K562 (cell line): ENCODE results near the gene ST8SIA4. TPM values are rescaled to one million over a fixed set of nuclear protein-coding genes. Genes with fewer than 3 reads are reported as not detected.

Experiments
- ATAC-seq: fragments of 200-7000 bp; cut with Tn5 transposase; 3 replicates; pipeline ENCODE4 v1.9.1; 2020; ENCODE audit warnings: moderate library complexity
- Bru-seq: library from RNA; stranded (reverse); fragments of 400-500 nt; gene quantifications from one replicate; lab custom pipeline; 2021; lab: Mats Ljungman, UMichigan
- BruChase-seq, 2 experiments: library from RNA; stranded (reverse); fragments of 400-500 nt; gene quantifications; one replicate each; lab custom pipeline; 2021; lab: Mats Ljungman, UMichigan
- BruUV-seq: library from RNA; stranded (reverse); fragments of 400-500 nt; replicated peaks from 2 replicates; lab custom pipeline; 2021; lab: Mats Ljungman, UMichigan
- CTCF ChIA-PET: fragments of 300-600 bp; formaldehyde crosslinking; extraction: SDS; loops from one replicate; lab custom pipeline; 2021; ENCODE audit warnings: low intra/inter-chr PET ratio; lab: Yijun Ruan, JAX
- POLR2A ChIA-PET: fragments of 300-600, 350-650 bp; sonication (Branson Sonifier 250); formaldehyde crosslinking; extraction: SDS; loops from one replicate; lab custom pipeline; 2021; ENCODE audit warnings: antibody characterized with exemption, inconsistent platforms; lab: Yijun Ruan, JAX
- DNase-seq, 4 experiments: peaks; one replicate each; pipeline versions ENCODE4 v3.0.0 to v3.0.0-alpha.2; 2011 to 2018; ENCODE audit warnings: low spot score in 3 of 4, mixed read lengths in 3 of 4; ENCODE audit errors: extremely low read depth in 1 of 4
- FAIRE-seq: peaks from 2 replicates; lab custom pipeline; 2011; peaks lifted over from hg19 to GRCh38; lab: Jason Lieb, UNC
- H2AFZ ChIP-seq: 2 replicates; pipeline ENCODE4 v1.6.0; 2011; ENCODE audit warnings: low read depth, low read length, control low read depth, inconsistent platforms
- H3K27ac ChIP-seq: fragments of 200-600 bp; 3 replicates; pipeline ENCODE4 v1.8.0; 2011; ENCODE audit warnings: low read depth, mild to moderate bottlenecking, control low read depth, inconsistent platforms, low read length, moderate library complexity, mixed read lengths; ENCODE audit errors: extremely low read depth
- H3K27me3 ChIP-seq, 2 experiments: fragments of 300-600 bp in 1 of 2; 2 replicates in 1 of 2; 3 replicates in 1 of 2; pipeline versions ENCODE4 v1.6.0 to v1.8.0; 2011; ENCODE audit warnings: inconsistent platforms in 2 of 2, low read length in 2 of 2, mild to moderate bottlenecking in 1 of 2, mixed read lengths in 1 of 2, moderate library complexity in 1 of 2; ENCODE audit not compliant: control insufficient read depth in 2 of 2, insufficient read depth in 2 of 2
- H3K36me3 ChIP-seq: fragments of 300-600 bp; 3 replicates; pipeline ENCODE4 v1.8.0; 2011; ENCODE audit warnings: mild to moderate bottlenecking, low read length, inconsistent platforms; ENCODE audit not compliant: control insufficient read depth, insufficient read depth
- H3K4me1 ChIP-seq, 2 experiments: fragments of 200-600 bp in 1 of 2; replicated peaks in 1 of 2; 2 replicates in 1 of 2; 3 replicates in 1 of 2; pipeline versions ENCODE4 v1.5.1 to v1.8.0; 2011; ENCODE audit warnings: inconsistent platforms in 2 of 2, low read length in 2 of 2, mild to moderate bottlenecking in 1 of 2, mixed read lengths in 1 of 2, moderate library complexity in 1 of 2; ENCODE audit not compliant: control insufficient read depth in 2 of 2, insufficient read depth in 2 of 2
- H3K4me2 ChIP-seq: 2 replicates; pipeline ENCODE4 v1.6.1; 2011; ENCODE audit warnings: low read length, control low read depth, inconsistent platforms, mixed read lengths; ENCODE audit not compliant: insufficient read depth
- H3K4me3 ChIP-seq: fragments of 200-600 bp; sonication (generic), shearing (Covaris generic); 2 replicates; pipeline ENCODE4 v1.5.1; 2016; ENCODE audit warnings: control low read depth, inconsistent platforms
- H3K79me2 ChIP-seq: fragments of 200-600 bp; 3 replicates; pipeline ENCODE4 v1.8.0; 2011; ENCODE audit warnings: low read length, inconsistent platforms; ENCODE audit not compliant: control insufficient read depth, insufficient read depth
- H3K9ac ChIP-seq, 2 experiments: 2 replicates each; pipeline versions ENCODE4 v1.6.0 to v1.6.1; 2011; ENCODE audit warnings: low read depth in 2 of 2, low read length in 2 of 2, control low read depth in 1 of 2, inconsistent platforms in 1 of 2, mild to moderate bottlenecking in 1 of 2, mixed read lengths in 1 of 2; ENCODE audit not compliant: insufficient read depth in 1 of 2
- H3K9me1 ChIP-seq: one replicate; pipeline ENCODE4 v1.6.0; 2011; ENCODE audit warnings: inconsistent platforms, mild to moderate bottlenecking, low read length, moderate library complexity; ENCODE audit not compliant: control insufficient read depth, insufficient read depth
- H3K9me3 ChIP-seq: replicated peaks from 2 replicates; pipeline ENCODE4 v1.5.1; 2011; ENCODE audit warnings: low read depth, low read length, inconsistent platforms; ENCODE audit not compliant: control insufficient read depth, insufficient read depth
- H4K20me1 ChIP-seq: replicated peaks from 2 replicates; pipeline ENCODE4 v1.6.1; 2011; ENCODE audit warnings: low read length, inconsistent platforms, mixed read lengths; ENCODE audit not compliant: control insufficient read depth, insufficient read depth
- HLTF ChIP-seq: fragments of 450-650 bp; IDR thresholded peaks from 2 replicates; pipeline ENCODE4 v1.6.1; 2016
- KDM1A ChIP-seq, 2 experiments: fragments of 450-650 bp; IDR thresholded peaks; 2 replicates each; pipeline ENCODE4 v1.6.1; 2016; ENCODE audit warnings: mild to moderate bottlenecking in 2 of 2
- MTA1 ChIP-seq: fragments of 450-650 bp; IDR thresholded peaks from 2 replicates; pipeline ENCODE4 v1.6.1; 2017; ENCODE audit warnings: borderline replicate concordance
- RBFOX2 ChIP-seq: fragments of 200-400 bp; formaldehyde crosslinking; IDR thresholded peaks from 2 replicates; pipeline ENCODE4 v1.6.1; 2017; ENCODE audit warnings: low read depth, mild to moderate bottlenecking, low read length, moderate library complexity
- SUPT5H ChIP-seq: fragments of 450-650 bp; IDR thresholded peaks from 2 replicates; pipeline ENCODE4 v1.6.1; 2016
- ZNF511 ChIP-seq: sonication (generic); formaldehyde crosslinking; IDR thresholded peaks from 2 replicates; pipeline ENCODE4 v1.8.0; 2022; ENCODE audit warnings: mild to moderate bottlenecking, missing genetic modification reagents
- WGBS: fragments of 100-300 bp; shearing (Covaris generic); methylation state at CpG from one replicate; pipeline ENCODE4 v1.1.6; 2016; ENCODE audit warnings: low coverage, mixed read lengths; ENCODE audit not compliant: insufficient coverage; ENCODE audit errors: missing lambda C conversion rate; 5-methylcytosine and 5-hydroxymethylcytosine counted together
- in situ Hi-C: fragments of 300-500 bp; cut with MboI; formaldehyde crosslinking; loops from 4 replicates; pipeline ENCODE4 v1.15.0; 2018; ENCODE audit warnings: inconsistent platforms, mixed read lengths
- intact Hi-C: fragments of 100-400 bp; cut with micrococcal nuclease; formaldehyde crosslinking; loops from 2 replicates; pipeline ENCODE4 v1.14.2; 2022
- long read RNA-seq, 3 experiments: library from polyadenylated mRNA in 2 of 3; library from RNA in 1 of 3; unstranded in 2 of 3; stranded (forward) in 1 of 3; transcript quantifications; one replicate each; pipeline ENCODE4 v2.0.0, GENCODE V29; 2019 to 2022
- polyA minus RNA-seq, 3 experiments: library from RNA; depleted of rRNA, polyadenylated mRNA; stranded (reverse); fragments of >200 nt; gene quantifications; 2 replicates each; pipeline ENCODE4 v1.2.3, GENCODE V29; 2011
- polyA plus RNA-seq, 8 experiments: library from polyadenylated mRNA; depleted of rRNA in 4 of 8; stranded (reverse) in 5 of 8; unstranded in 3 of 8; fragments of >200 nt; fragmentation: Nextera tagmentation in 2 of 8; fragmentation: Illumina TruSeq in 1 of 8; extraction: Ambion mirVana in 2 of 8; extraction: Trizol in 1 of 8; gene quantifications; 2 replicates each; pipeline versions ENCODE4 v1.2.1 to v1.2.3, GENCODE V29; 2011 to 2014; ENCODE audit warnings: inconsistent platforms in 1 of 8, missing spikeins in 1 of 8
- total RNA-seq, 7 experiments: library from RNA; depleted of rRNA in 6 of 7; stranded (reverse); fragments of >200 nt in 6 of 7; fragmentation: Illumina TruSeq in 2 of 7; extraction: Trizol in 2 of 7; gene quantifications; 2 replicates each; pipeline versions ENCODE4 v1.2.1 to v1.2.3, GENCODE V29; 2011 to 2021; ENCODE audit warnings: low replicate concordance in 1 of 7
- TF ChIP-seq, protein P1 (sequence below): fragments of 250-450 bp; sonication (Bioruptor Pico); IDR thresholded peaks from 2 replicates; pipeline ENCODE4 v1.4.0; 2020

Gene ST8SIA4, protein sequence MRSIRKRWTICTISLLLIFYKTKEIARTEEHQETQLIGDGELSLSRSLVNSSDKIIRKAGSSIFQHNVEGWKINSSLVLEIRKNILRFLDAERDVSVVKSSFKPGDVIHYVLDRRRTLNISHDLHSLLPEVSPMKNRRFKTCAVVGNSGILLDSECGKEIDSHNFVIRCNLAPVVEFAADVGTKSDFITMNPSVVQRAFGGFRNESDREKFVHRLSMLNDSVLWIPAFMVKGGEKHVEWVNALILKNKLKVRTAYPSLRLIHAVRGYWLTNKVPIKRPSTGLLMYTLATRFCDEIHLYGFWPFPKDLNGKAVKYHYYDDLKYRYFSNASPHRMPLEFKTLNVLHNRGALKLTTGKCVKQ
- 2.8 and 5.8 TPM in 2 replicates for total RNA-seq (2011; cell fraction: chromatin; rRNA removed; ENCODE audit: low replicate concordance)
- 1.0 and 2.0 TPM in 2 replicates for total RNA-seq (2011; cell fraction: nucleolus; rRNA removed)
- 2.3 and 3.4 TPM in 2 replicates for total RNA-seq (2011; cell fraction: nucleoplasm; rRNA removed)
- 0.50 and 1.1 TPM in 2 replicates for total RNA-seq (2014; rRNA removed)
- total RNA-seq (2014; rRNA removed; fragmentation: Illumina TruSeq; extraction: Trizol): 1.3 and 1.5 TPM in 2 replicates
- total RNA-seq (2015; rRNA removed; fragmentation: Illumina TruSeq; extraction: Trizol): 1.1 and 1.3 TPM in 2 replicates
- total RNA-seq (2021): 0.67 and 2.0 TPM in 2 replicates
- polyA plus RNA-seq (2011; rRNA removed): 0.12 and 0.99 TPM in 2 replicates
- polyA plus RNA-seq (2011; cell fraction: cytosol; rRNA removed): 0.06 and 0.21 TPM in 2 replicates
- polyA plus RNA-seq (2011; cell fraction: nucleus; rRNA removed): 0.20 and 0.47 TPM in 2 replicates
- polyA plus RNA-seq (2012): 0.53 and 1.0 TPM in 2 replicates
- 0.48 and 0.51 TPM in 2 replicates for polyA plus RNA-seq (2014; fragmentation: Illumina TruSeq; extraction: Trizol)
- polyA plus RNA-seq (2014; fragmentation: Nextera tagmentation; extraction: Ambion mirVana): under 1 TPM; 0.22 to 0.51 TPM
- polyA plus RNA-seq (2014; rRNA removed): 0.54 and 0.61 TPM in 2 replicates
- 0.60 and 1.6 TPM in 2 replicates for polyA minus RNA-seq (2011; rRNA and poly(A)+ RNA removed)
- 0.76 TPM in 1 of 2 replicates, not detected in the other for polyA minus RNA-seq (2011; cell fraction: cytosol; rRNA and poly(A)+ RNA removed)
- polyA minus RNA-seq (2011; cell fraction: nucleus; rRNA and poly(A)+ RNA removed): 0.56 and 1.6 TPM in 2 replicates
- Bru-seq, nascent RNA: percentile 50 among the genes with signal in this experiment
- percentile 45 among the genes with signal in this experiment for BruChase-seq, experiment 1, labeled RNA remaining after a 2-hour chase
- BruChase-seq, experiment 2, labeled RNA remaining after a 6-hour chase: percentile 46 among the genes with signal in this experiment
- long read RNA-seq, experiment 1, partial matches to known transcripts: 1 of 9 reads
- long read RNA-seq, experiment 1, other reads (novel, unspliced or antisense): 8 of 9 reads
- long read RNA-seq, experiment 2: 0 reads
- long read RNA-seq, experiment 3, partial matches to known transcripts: 0 of 3 reads
- long read RNA-seq, experiment 3, other reads (novel, unspliced or antisense): 3 of 3 reads

- 1% methylated on average over 30 of the region's 43 CpGs for WGBS
- FAIRE-seq (peak; percentile 59), ATAC-seq (peak; percentile 84), DNase-seq (peak in 3 of 4 experiments; percentile 16 to 67 (median 39))
- peaks cover 0 to 8% of the 10 kb centered on the region in 2 experiments; a peak in 2 of 5 replicates for H3K4me1 ChIP-seq
- in situ Hi-C loops: no loop called here
- H3K4me3 ChIP-seq: peak within 1 kb of the TSS; percentile 34
- peak within 1 kb of the TSS; percentile 65 for H3K4me2 ChIP-seq
- H3K9me1 ChIP-seq: no peaks in the 10 kb centered on the region
- ChIA-PET CTCF (no interaction called here), POLR2A (interaction anchor here (0.6 kb wide), 2 partner anchors 409 to 995 kb away, joined by 3 to 4 read pairs; no protein-coding TSS in a partner anchor)
- no peak within 1 kb of the TSS for H3K27ac ChIP-seq
- H3K9ac ChIP-seq: peak within 1 kb of the TSS in 1 of 2 experiments; percentile 82; a peak in 2 of 4 replicates
- H2AFZ ChIP-seq: peak within 1 kb of the TSS; percentile 70
- no peaks in the 10 kb centered on the region for H3K27me3 ChIP-seq
- no peaks in the 10 kb centered on the region for H3K36me3 ChIP-seq
- H3K9me3 ChIP-seq: no peaks in the 10 kb centered on the region; the same call in 1 of the 2 replicates
- intact Hi-C loops: loop anchor here (2.0 to 10.0 kb wide), 2 partner anchors 142 to 288 kb away; no protein-coding TSS in a partner anchor
- BruUV-seq: no TSS peak
- no peaks in the 10 kb centered on the region for H4K20me1 ChIP-seq
- no peaks in the 10 kb centered on the region; the same call in 2 of the 3 replicates for H3K79me2 ChIP-seq
- TF ChIP-seq SUPT5H: peak; percentile 47; the same call in 1 of the 2 replicates
- TF ChIP-seq RBFOX2: peak; percentile 55
- no peak for TF ChIP-seq ZNF511 (CRISPR knock-in tag)
- TF ChIP-seq, protein P1, sequence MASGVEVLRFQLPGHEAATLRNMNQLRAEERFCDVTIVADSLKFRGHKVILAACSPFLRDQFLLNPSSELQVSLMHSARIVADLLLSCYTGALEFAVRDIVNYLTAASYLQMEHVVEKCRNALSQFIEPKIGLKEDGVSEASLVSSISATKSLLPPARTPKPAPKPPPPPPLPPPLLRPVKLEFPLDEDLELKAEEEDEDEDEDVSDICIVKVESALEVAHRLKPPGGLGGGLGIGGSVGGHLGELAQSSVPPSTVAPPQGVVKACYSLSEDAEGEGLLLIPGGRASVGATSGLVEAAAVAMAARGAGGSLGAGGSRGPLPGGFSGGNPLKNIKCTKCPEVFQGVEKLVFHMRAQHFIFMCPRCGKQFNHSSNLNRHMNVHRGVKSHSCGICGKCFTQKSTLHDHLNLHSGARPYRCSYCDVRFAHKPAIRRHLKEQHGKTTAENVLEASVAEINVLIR: no peak
- no peak for TF ChIP-seq HLTF
- no peak for TF ChIP-seq MTA1
- 0 out of 4 replicates have a peak, but pooled peaks of 1 of the 2 experiments have one; percentile 16 for TF ChIP-seq KDM1A (IDR thresholded peaks at IDR 0.05)
Observed at GRCh38 chr5:100903039-100903887, at the start of gene ST8SIA4. TSS of gene ST8SIA4 (minus strand) at chr5:100903282. CDS start at chr5:100902955, 327 bp downstream.
